NCI-H2029 treated with DMSO at 0.1 percent for 48 hours (cell line): Measurements from ENCODE around the gene ANKHD1.
A peak's percentile ranks its signal among the peaks of the same experiment; 100 is the strongest.
"Not testable (repeated sequence)": the region's sequence is repeated elsewhere in the genome, so short reads cannot be mapped to it uniquely, and the experiment has no call there.

ENCODE experiments used
- DNase-seq: peaks from one replicate; lab custom pipeline; 2025; lab: John Stamatoyannopoulos, UW

ANKHD1 gene

DNA sequence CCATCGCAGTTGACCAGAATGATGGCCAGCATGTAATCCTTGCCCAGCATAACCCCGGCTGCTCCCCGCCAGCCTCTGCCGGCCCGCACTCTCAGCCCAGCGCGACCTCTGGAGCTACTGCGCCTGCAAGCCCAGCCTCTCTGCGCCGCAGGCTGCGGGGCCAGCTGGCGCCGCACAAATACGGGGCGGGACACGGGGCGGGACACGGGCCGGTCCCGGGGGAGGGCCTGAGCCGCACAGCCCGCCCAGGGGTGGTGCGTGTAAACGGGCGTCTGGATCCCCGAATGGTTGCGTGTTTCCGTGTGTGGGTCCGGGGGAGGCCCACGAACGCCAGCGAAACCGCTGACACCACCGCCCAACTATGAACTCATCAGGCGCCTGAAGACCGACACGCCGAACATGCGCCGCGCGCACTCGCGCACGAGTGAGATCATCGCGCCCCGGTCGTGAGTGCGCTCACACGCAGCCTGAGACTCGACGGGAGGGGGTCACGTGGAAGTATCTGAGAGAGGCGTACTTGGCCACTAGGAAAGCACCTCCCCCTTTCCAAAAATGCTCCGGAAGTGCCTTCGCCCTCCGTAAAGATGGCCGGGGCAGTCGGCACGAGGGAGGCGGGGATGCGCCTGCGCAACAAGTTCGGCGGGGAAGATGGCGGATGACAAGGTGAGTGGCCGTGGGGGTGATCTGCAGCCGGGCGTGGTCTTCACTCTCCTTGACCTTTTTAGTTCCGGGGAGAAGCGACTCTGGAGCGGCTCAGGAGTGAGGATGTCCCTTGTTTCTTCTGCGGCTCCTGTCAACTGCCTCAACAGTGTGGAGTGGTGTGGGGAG, 162.8 kb downstream of the ANKHD1 start, which contains the start of the genes APBB3 and SLC35A4:
Gene APBB3, minus strand, starts transcription at position 403 of the 828 bp plus-strand sequence. Its CDS starts 353 bp downstream, at position 50.
Gene SLC35A4, plus strand, starts transcription at position 633 of the 828 bp plus-strand sequence. CDS start 2,342 bp downstream, outside the sequence.
- peak; percentile 83 for DNase-seq

DNA sequence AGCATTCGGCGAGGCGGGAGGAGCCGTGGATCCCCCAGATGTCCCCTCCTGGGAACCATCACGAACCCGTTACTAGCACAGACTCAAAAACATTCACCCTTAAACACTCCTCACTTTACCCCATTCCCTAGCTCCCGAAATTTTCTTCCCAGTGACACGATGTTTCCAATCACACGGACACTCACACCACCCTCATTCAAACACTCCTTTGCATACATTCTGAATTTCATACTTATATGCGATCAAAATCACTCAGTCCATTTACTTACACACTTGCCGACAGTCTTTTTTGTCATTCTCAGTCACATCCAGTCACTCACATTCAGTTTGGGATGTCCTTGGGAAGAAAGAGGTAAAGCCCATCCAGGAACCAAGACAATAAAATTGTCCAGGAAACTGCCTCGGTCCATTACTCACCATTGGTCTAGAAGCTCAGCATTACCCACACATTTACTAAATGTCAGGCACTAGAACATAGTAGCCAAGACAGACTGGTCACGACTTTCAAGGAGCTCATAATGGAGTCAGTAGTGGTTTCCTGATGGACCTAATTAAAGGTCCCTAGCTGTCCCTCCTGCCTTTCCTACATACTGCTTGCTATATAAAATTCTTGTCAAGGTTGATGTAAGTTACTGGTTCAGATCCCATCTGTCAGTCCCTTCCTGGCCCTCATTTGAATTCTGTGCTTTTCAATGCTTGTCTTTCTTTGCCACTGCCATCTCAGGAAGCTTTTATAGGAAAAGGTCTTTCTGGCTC, 163.6 kb downstream of the ANKHD1 start:
- no peak for DNase-seq

DNA sequence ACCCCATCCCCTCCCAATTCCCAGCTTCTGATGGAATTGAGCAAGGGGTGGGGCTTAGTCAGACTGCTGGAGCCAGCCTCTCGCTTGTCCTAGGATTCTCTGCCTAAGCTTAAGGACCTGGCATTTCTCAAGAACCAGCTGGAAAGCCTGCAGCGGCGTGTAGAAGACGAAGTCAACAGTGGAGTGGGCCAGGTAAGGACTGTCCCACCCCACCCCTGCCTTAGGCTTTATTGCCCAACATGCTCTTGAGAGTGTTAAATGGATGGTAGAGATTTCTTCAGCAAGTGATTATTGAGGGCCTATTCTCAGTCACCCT, 164.1 kb downstream of the ANKHD1 start:
- DNase-seq: no peak

DNA sequence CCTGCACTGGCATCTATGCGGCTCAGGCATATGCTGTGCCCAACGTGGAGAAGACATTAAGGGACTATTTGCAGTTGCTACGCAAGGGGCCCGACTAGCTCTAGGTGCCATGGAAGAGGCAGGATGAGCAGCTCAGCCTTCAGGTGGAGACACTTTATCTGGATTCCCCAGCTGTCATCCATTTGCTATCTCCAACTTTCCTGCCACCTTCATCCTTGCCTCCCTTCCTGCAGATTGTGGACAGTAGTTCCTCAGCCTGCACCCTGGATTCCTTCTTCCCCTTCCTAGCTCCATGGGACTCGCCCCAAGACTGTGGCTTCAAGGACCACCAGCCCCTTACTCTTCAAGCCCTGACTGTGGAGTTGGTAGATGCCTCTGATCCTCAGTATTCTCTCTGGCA, 165.0 kb downstream of the ANKHD1 start:
- DNase-seq: no peak

DNA sequence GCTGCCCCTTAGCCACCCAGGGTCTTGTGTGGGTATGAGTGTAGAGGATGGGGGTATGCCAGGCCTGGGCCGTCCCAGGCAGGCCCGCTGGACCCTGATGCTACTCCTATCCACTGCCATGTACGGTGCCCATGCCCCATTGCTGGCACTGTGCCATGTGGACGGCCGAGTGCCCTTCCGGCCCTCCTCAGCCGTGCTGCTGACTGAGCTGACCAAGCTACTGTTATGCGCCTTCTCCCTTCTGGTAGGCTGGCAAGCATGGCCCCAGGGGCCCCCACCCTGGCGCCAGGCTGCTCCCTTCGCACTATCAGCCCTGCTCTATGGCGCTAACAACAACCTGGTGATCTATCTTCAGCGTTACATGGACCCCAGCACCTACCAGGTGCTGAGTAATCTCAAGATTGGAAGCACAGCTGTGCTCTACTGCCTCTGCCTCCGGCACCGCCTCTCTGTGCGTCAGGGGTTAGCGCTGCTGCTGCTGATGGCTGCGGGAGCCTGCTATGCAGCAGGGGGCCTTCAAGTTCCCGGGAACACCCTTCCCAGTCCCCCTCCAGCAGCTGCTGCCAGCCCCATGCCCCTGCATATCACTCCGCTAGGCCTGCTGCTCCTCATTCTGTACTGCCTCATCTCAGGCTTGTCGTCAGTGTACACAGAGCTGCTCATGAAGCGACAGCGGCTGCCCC, 165.6 kb downstream of the ANKHD1 start:
- DNase-seq: no peak

DNA sequence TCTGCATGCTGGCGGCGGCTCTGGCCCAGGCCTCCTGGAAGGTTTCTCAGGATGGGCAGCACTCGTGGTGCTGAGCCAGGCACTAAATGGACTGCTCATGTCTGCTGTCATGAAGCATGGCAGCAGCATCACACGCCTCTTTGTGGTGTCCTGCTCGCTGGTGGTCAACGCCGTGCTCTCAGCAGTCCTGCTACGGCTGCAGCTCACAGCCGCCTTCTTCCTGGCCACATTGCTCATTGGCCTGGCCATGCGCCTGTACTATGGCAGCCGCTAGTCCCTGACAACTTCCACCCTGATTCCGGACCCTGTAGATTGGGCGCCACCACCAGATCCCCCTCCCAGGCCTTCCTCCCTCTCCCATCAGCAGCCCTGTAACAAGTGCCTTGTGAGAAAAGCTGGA, 166.2 kb downstream of the ANKHD1 start:
- DNase-seq: no peak

DNA sequence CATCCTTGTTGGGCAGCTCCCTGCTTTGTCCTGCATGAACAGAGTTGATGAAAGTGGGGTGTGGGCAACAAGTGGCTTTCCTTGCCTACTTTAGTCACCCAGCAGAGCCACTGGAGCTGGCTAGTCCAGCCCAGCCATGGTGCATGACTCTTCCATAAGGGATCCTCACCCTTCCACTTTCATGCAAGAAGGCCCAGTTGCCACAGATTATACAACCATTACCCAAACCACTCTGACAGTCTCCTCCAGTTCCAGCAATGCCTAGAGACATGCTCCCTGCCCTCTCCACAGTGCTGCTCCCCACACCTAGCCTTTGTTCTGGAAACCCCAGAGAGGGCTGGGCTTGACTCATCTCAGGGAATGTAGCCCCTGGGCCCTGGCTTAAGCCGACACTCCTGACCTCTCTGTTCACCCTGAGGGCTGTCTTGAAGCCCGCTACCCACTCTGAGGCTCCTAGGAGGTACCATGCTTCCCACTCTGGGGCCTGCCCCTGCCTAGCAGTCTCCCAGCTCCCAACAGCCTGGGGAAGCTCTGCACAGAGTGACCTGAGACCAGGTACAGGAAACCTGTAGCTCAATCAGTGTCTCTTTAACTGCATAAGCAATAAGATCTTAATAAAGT, 166.9 kb downstream of the ANKHD1 start:
- no peak for DNase-seq

DNA sequence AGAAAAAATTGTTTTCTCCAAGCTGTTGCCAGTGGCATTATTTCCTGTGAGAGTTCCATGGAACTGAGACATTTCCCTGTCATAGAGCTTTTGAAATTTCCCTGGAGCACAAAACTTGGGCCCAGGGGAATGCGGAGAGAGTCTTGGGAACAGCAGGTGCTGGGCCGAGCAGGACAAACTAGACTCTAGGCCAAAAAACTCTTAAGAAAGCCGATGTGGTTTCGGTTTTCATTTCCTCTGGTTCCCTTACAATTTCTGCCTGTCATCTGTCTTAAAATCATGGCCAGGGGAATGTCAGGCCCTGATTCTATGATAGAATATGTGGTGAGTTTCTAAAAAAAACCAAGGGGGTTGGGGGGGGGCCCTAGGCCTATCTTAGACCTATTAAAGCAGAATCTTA, 167.6 kb downstream of the ANKHD1 start:
- no peak for DNase-seq

DNA sequence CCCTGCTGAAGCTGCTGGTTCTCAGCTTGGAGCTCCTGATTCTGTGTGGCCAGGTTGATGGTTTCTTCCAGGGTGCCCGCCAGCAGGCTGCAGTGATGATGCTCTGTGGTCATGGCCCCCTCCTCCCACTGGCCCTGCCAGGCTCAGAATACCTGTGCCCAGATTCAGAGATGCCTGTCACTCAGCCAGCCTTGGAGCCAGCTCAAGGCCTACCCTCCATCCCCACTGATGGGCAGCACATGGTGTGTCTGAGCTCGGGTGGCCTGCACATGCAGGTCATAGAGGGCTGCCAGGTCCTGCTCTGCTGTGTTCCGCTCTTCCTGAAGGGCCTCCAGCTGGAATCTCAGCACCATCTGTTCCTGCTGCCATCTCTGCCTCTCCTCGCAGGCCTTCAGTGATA, 168.4 kb downstream of the ANKHD1 start:
- DNase-seq: no peak

DNA sequence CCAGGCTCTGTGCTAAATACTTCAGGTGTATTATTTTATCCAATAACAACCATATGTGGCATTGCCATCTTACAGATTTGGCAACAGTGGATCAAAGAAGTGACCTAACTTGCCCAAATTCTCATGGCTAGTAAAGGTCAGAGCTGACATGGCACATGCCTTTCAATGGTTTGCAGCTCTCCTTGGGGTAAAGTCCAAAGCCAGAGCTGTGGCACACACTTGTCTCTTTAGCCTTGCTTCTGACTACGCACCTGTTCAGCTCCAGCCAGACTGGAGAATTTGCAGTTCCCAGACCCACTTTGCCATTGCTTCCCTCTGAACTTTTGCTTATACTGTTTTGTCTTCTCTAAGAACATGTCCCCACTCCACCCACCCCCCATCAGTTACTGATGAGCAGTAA, 168.9 kb downstream of the ANKHD1 start:
- DNase-seq: no peak

DNA sequence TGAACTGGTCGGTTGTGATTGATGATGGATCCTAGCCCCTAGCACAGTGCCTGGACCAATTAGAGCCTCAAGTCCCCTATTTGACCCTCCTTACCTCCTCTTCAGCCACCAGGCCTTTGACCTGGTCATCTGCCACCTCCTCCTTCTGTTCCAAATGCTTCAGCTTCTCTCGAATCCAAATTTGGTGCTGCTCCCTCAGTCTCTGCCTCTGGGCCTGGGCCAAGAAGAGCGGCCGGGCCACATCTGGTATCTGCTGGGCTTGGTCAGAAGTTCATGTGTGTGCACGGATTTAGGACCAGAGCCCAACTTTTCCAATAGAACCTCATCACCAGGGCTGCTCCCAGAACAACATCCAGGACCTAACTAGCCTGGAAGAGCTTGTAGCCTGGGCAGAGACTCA, 169.5 kb downstream of the ANKHD1 start:
- no peak for DNase-seq

DNA sequence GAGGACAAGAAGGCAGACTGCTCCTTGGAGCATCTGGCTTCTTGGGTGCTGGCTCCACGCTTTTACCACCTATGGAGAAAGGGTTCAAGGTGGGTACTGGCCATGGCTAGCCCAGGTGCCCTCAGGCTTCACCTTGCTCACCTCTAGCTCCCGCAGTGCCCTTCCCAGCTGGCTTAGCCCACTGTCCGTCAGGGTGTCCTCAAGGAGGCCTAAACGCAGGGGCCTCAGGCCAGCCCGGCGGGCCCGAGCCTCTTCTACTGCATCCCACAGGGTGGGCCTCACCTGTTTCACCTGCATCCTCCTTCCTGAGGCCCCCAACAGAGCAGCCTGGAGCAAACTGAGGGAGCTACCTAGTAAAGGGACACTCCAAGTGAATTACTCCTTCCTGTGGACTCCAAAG, 172.1 kb downstream of the ANKHD1 start:
- DNase-seq: no peak

DNA sequence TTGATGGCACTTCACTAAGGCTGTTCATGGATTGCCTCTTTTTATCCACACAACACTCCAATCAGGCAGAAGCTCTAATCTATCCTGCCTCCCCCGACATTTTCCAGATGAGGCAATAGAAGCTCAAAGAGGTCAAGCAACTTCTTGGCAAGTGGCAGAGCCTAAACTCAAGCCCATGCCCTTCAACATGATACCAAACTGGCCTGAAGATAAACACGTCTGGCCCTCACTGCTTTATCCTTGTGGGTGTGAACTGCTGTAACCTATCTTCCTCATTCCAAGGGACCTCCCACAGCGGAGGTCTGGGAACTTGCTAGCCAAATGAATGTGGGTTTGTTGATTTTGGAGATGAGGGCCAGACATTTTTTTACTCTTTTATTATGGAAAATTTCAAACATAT, 172.5 kb downstream of the ANKHD1 start:
- DNase-seq: no peak

DNA sequence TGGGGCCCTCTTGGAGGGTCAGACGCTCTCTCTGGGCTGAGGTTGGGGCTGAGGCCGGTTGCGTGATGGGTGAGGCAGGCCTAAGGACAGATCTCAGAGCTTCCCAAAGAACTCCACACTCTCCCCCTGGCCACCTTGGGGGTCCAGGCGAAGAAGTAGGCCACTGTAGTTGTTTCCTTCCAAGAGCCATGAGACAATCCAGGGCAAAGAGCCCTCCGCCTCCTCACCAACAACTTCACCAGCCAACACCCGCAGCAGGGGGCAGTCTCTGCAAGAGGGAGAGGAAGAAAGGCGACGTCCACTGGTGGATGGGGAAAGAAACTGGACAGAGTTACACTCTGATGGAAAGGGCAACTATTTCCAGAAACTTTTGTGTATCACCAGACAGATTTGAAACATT, 173.7 kb downstream of the ANKHD1 start:
- DNase-seq: no peak

DNA sequence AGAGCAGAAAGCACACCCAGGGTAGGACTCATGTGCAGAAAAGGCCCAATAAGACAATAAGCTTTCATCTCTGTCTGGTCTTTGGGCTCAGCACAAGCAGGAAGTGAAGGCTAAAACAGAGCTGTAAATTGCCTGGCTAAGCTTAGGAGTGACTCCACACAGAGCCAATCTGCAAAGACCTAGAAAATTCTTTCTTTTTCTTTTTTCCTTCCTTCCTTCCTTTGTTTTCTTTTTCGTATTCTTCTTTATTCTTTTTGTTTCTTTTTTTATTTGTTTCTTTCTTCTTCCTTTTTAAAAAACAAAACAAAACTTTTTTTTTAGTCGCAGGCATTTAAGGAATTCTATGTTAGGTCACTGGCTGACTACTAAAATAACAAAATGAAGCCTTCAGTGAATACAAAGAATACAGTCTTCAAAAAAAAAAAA, 175.2 kb downstream of the ANKHD1 start:
- no peak for DNase-seq

DNA sequence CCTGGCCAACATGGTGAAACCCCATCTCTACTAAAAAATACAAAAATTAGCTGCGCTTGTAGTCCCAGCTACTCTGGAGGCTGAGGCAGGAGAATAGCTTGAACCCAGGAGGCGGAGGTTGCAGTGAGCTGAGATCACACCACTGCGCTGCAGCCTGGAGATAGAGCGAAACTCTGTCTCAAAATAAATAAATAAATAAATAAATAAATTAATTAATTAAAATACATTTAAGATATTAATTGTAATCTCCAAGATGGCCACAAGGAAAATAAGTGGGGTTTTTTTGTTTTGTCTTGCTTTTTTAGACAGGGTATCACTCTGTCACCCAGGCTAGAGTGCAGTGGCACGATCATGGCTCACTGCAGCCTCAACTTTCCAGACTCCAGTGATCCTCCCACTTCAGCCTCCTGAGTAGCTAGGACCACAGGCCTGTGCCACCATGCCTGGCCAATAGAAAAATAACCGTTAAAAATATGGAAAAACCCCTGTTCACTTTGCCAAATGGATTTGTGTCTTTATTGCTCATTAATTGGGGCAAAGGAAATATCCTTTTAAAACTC, 177.6 kb downstream of the ANKHD1 start:
- not testable (repeated sequence) for DNase-seq

DNA sequence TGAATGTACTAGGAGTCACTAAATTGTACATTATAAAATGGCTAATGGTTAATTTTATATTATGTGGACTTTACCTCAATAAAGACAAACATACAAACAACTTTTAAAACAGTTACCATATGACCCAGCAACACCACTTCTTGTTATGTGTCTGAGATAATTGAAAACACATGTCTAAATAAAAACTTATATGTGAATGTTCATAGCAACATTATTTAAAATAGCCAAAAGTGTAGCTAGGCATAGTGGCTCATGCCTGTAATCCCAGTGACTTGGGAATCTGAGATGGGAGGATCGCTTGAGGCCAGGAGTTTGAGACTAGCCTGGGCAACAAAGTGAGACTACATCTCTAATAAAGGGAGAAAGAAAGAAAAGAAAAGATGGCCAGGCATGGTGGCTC, 185.9 kb downstream of the ANKHD1 start:
- no peak for DNase-seq

DNA sequence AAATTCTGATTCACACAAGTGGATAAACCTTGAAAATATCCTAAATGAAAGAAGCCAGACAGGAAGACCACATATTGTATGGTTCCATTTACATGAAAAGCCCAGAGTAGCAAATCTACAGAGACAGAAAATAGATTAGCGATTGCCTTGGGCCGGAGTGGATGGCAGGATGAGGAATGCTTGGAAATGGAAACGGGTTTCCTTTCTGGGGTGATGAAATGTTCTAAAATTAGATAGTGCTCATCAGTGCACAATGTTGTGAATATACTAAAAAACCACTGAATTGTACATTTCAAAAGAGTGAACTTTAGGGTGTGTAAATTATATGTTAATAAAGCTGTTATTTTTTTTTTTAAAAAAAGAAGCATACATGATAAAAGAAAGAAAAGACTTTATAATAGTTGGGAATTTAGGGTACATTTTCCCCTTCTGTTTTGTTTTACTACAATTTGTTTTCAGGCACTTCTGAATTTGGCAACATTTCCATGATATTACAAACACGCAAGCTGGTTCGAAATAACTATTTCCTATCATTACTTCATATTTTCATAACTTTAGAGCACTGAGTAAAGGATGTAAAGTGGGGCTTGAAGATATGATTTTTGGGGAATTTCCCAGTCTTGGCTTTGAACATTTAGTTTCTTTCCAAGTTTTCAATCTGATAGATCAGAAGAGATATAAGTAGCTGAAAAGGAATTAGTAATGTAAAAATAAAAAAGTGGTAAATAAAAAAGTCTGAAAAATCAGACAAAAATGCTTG, 186.9 kb downstream of the ANKHD1 start:
- DNase-seq: no peak
